ENCODE data around the gene TPM2.

TPM2 gene

DNA sequence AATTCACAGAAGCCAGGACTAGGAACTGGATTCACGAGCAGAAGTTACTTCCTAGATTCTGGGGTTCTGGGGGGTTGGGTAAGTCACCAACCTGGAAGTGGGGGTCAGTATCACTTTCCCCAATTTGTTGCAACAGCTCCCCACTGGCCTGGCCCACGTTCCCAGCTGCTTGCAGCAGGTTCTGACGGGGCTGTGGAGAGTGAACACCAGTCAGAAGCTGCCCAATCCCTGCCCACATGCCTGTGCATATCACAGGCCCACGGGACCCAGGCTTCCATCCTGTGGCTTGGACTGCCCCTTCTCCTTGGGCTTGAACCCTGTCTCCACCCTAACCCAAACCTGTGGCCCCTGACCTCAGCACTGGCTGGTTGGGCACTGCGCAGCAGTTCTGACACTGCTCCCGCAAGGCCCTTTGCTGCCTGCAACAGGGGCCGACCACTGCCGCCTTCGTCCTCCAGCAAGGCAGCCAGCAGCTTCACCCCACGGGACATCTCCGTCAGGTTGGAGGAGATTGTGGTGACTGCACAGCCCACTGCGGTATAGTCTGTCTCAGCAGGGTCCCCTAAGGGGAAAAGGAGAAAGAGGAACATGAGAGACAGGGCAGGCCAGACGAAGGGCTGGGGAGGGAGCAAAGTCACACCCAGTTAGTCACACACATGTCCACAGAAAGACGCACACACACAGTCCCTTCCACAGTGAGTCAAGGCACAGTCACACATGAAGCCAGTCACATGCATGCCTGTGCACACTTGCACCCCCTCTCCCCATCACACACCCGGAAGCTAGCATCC, 29.2 kb upstream of the TPM2 start:
- DNase-seq (ENCODE audit: low read depth): no peak

- no peak for DNase-seq (ENCODE audit: low read depth)
These were observed 27.6 kb upstream of the TPM2 start for GRCh38 chr9:35717132-35717870.

DNA sequence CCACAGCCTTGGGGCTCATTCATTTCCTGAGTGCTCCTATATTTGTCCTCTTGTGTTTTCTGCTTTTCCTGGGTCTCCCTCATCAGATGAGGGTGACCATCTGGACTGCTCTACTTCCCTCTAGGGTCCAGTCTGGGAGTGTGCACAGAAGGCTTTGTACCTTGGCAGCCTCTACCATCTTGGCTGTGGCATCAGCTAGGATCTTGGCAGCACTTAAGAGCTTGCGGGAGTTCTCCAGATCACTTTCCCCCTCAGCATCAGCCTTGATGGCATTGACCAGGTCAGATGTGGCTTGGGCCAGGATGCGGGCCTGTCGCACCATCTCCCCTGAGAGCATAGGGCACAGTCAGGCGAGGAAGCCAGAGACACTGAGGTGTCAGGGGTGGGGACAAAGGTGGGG, 26.5 kb upstream of the TPM2 start:
- DNase-seq (ENCODE audit: low read depth): no peak

DNA sequence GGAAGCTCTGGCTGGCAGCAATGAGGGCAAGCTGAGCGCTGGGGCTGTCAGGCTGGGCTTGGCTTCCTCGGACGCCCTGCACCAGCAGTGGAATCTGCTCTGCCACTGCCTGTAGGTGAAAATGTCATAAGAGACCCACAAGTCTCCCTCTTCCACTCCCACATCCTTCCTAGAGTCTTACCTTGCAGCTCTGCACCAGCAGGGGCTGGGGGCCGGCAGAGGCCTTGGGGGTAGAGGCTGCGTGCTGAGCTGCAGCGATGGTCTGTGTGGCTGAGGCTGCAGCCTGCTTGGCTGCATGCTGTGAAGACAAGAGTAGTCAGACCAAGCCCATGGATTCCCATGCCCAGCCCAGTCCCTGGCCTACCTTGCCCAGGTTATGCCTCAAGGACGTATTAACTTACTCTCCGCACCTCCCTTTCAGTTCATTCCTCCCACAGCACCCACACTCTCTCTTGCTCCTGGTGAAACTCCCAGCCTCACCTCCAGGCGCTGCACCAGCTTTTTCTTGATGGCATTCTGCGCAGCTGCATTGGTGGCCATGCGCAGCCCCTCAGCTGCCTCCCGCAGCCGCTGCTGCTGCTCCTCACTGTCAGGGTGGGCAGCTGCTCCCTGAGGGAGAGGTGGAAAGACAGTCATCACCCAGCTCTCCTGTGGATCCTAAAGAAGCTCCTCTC, 25.0 kb upstream of the TPM2 start:
- no peak for DNase-seq (ENCODE audit: low read depth)

- no peak for DNase-seq (ENCODE audit: low read depth)
These were observed 24.4 kb upstream of the TPM2 start for GRCh38 chr9:35714123-35714522.

DNA sequence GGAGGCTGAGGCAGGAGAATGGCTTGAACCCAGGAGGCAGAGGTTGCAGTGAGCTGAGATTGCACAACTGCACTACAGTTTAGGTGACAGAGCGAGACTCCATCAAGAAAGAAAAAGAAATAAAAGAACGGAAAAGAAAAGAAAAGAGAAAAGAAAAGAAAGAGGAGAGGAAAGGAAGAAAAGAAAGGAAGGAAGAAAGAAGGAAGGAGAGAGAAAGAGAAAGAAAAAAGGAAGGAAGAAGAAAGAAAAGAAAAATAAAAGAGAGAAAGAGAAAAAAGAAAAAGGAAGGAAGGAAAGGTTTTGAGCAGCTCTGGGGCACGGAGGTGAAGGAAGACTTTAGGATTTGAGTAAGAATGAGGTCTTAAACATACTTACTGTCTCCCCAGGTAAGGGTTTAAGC, 23.9 kb upstream of the TPM2 start:
- DNase-seq (ENCODE audit: low read depth): no peak

GRCh38 chr9:35712762-35713400, 23.2 kb upstream of the TPM2 start:
- DNase-seq (ENCODE audit: low read depth): no peak

DNA sequence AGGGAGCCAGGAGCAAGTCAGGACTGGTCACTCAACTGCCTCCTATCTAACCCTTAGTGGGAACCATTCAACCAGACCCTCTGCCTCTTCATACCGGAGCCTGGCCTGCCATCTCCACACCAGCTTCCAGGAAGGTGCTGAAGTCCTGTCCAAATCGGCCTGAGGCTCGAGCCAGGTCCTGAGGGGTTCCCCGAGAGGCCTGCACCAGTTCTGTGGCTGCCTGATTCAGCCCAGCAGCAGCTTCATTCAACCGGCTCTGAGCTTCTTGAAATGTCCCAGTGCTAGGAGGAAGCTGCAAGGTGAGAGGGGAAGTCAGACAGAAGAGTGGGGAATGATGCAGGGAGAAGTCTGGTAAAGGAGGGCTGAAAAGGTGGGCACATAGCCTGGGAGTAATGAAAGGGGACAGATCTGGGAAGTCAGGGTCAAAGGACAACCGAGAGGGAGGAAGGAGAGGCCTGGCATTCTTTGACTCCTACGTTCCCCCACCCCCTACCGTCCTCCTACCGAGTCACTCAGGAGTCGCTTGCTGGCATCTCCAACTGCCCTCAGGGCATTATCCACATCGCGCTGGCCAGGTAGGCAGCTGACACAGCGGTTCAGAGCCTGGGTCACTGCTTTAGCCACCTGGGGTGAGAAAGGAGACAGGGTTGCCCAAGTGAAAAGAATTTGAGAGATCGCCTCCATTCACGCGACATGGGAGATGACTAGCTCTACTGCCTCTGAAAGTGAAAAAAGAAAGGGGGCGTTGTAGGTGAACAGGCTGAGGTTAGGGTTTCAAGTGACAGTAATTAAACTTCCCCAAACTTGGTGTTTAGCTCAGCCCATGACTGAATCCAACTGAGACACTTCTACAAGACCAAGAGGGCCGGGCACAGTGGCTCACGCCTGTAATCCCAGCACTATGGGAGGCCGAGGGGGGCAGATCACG, 22.0 kb upstream of the TPM2 start:
- no peak for DNase-seq (ENCODE audit: low read depth)

DNA sequence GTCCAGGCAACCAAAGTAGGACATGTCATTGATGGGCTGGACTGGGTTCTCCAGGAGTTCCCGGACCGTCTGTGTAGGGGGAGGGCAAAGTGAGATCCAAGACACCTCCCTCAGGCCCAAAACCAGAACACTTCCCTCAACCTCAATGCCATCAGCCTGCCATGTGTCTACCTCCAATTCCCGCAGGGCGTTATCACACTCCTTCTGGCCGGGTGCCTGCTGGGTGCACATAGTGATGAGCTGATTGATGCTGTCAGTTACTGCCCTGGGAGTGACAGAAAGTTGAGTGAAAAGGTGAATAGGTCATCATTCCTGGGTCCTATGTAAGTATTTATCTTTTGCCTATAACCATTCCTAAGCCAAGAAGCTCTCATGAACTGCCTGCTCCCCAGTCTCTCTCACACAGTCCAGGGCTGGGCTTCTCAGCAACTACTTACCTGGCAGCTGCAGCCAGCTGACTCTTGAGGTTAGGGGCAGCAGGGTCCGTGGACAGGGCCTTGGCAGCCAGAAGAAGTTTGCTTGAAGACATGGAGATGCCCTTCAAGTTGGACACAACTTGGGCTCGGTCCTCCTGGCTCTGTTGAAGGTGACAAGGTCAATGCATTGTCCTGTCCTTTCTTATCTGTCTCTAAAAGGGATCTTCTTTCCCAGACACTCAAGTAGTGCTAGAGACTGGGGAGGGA, 21.2 kb upstream of the TPM2 start:
- DNase-seq (ENCODE audit: low read depth): no peak

GRCh38 chr9:35708146-35708545, 18.4 kb upstream of the TPM2 start:
- DNase-seq (ENCODE audit: low read depth): no peak

GRCh38 chr9:35706951-35707350, 17.2 kb upstream of the TPM2 start:
- no peak for DNase-seq (ENCODE audit: low read depth)

DNA sequence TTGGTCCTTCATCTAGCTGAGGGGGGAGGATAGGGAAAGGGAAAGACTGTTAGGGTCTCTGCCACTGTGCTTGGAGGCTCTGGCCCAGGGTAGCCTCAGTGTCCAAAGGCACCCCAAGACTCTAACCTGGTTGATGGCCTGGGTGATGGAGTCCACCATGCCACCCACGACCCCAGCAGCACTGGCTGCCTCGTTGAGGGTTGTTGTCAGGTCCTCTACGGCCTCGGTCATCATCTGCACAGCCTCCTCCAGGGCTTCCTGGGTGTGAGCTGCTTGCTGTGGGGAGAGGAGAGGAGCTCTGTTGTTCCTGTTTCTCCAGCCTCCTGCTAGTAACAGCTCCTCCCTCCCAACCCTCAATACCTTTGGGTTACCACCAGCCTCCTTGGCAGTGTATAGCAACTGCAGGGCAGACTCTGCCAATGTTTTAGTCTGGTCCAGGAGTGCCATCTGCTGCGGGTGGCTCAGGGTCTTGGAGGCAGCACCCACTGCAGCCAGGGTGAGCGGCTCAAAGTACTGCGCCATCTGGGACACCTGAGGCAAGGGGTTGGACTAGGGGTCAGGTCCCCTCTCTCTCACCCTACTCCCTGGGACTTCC, 16.2 kb upstream of the TPM2 start:
- DNase-seq (ENCODE audit: low read depth): no peak

- no peak for DNase-seq (ENCODE audit: low read depth)
These were observed 15.6 kb upstream of the TPM2 start for GRCh38 chr9:35705372-35705771.

- no peak for DNase-seq (ENCODE audit: low read depth)
These were observed 14.4 kb upstream of the TPM2 start for GRCh38 chr9:35703906-35704672.

GRCh38 chr9:35702696-35703095, 13.0 kb upstream of the TPM2 start:
- DNase-seq (ENCODE audit: low read depth): no peak

GRCh38 chr9:35700942-35701341, 11.2 kb upstream of the TPM2 start:
- no peak for DNase-seq (ENCODE audit: low read depth)

DNA sequence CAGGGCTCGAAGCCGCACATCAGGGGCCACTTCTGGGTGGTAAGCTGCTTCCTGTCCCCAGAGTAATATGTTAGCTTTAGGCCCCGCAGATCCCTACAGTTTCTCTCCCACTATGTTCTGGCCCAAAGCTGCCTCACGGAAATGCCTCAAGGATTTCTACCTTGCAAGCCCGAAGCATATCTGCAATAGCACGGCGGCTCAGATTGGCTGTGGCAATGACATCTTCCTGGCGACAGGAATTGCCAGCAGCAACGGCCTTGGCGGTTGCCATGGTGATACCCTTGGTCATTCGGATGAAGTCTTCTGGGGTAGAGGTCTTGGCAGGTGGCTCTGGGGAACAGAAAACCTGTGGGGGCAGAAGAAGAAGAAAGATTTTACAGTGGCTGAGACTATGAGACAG, 10.3 kb upstream of the TPM2 start:
- DNase-seq (ENCODE audit: low read depth): no peak

GRCh38 chr9:35698231-35698630, 8.5 kb upstream of the TPM2 start:
- DNase-seq (ENCODE audit: low read depth): no peak

DNA sequence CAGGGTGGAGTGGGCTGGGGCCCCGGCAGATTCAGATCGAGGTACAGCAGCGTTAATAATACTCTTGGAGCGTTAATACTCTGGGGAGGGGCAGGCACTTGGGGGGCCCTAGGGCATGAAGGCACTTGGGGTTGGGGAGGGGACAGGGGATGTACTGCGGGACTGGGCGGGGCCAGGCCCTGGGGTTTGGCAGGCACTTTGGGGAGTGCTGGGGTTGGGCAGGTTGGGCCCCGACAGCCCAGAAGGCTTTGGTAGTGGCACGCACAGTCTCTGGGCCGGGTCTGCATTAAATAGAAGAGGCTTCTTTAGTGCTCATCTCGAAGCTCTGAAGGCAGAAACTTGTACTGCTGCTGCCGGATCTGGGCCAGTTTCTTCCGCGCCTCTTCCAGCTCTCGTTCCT, 7.8 kb upstream of the TPM2 start:
- no peak for DNase-seq (ENCODE audit: low read depth)
